ENCODE data around the gene SLC41A1.

SLC41A1 gene

DNA sequence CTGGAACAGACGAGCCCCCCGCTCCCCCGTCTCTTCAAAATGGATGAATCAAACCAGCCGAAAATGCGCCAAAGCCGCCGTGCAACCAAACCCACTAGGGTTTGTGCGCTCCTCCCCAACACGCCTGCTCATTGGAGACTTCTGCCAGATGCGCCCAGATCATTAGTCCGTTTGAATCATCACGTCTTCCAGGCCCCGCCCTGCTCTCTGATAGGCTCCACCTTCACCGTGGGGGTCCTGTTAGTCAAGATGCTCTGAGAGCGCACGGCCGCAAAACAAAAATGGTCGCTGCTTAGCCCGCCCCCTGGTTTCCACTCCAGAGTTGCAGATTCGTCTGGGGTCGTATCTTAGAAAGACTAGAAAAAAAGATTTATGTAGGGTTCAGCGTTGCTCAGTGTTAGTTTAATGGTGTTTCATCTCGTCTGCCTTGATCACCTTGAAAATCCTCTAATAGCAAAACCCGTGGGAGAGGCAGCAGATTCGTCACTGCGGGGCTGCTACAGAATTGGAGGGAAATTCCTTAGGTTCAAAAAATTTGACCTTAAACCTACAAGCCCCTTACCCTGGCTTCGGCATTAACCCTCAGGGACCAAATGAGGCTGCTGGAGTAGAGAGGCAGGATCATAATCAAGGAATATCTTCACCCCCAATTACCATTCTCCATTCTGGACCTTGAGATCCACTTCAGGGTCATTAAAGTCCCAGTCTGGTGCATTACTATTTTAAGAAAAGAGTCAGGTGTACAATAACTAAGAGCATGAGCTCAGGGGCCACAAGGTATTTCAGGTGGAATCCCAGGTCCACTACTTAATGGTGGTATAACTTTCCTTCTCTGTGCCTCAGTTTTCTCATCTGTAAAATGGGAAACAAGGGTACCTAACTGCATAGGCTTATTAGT is 62.6 kb downstream of the SLC41A1 start, which contains the start of gene NUCKS1:
NUCKS1 (minus strand) TSS at position 45 of the 898 bp plus-strand sequence. CDS start 209 bp downstream, outside the sequence.
- peak; percentile 94 for DNase-seq

DNA sequence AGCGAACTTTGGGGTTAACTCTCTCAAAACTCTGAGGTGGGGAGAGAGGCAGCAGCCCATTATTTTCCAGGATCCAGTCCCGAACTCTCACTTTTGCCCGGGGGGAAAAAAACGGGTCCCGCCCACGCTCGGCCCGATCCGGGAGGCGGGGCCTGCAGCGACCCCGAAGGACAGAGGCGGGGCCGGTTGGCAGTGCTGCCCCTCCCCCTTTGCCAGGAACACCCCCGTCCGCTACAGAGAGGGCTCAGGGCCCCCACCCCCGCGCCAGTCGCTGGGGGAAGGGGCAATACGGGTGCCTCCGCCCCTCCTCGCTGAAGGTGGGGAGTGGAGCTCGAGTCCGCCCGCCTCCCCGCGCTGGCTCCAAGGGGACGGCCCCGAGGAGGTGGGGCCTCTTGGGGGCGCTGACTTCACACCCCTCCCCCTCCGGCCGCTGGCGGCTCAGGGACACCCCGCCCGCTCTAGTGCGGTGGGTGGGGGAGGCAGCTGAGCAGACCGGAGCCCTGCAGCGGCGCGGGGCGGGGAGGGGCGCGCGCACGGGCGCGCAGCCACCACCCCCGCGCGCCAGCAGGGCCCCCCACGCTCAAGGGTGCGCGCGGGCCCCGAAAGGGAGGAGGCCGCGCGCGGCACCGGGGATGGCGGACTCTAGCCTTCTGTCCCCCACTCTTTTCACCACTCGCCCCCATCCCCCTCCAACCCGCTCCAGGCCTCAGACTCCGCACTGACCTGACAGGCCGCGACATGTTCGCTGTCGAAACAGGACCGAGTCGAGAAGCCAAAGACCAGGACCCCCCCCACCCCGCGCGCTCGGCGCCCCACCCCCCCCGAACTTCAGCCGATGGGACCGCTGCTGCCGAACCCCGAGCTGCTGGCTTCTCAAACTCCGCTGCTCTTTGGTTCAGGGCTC is 63.5 kb downstream of the SLC41A1 start:
- peak; percentile 66 for DNase-seq

DNA sequence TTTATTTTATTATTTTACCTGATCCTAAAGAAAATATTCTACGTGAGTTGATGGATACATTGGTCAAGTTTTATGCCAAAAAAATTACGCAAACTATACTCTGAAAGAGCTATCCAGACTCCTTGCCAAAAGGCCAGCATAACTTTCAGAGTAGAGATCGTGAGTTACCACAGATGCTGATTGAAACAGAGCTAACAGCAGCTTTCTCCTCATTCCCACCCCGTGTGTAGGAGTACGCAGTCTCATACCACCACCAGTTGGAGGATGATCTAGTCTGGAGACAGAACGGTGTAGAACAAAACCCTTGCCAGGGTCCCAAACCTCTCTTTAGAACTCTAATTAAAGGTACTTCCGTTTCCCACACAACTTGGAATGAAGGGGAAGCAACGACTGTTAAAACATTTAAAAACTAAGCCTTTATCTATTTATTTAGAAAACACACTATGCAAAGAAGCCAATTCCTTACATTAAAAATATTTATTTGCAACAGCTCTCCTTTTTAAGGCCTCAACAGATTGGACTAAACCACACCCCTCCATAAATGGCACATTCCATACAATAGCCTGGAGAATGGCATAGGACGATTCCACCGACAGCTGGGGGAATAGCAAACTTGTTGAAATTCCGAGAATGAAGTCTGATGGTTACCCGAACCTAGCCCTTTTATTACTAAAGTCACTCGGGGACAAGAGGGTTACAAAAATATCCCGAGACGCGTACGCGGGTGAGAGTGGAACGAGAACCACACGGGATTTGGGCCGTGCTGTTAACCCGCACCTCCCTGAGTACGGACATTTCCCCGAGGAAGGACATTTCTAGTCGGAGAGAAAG is 64.4 kb downstream of the SLC41A1 start:
- peak; percentile 45 for DNase-seq

DNA sequence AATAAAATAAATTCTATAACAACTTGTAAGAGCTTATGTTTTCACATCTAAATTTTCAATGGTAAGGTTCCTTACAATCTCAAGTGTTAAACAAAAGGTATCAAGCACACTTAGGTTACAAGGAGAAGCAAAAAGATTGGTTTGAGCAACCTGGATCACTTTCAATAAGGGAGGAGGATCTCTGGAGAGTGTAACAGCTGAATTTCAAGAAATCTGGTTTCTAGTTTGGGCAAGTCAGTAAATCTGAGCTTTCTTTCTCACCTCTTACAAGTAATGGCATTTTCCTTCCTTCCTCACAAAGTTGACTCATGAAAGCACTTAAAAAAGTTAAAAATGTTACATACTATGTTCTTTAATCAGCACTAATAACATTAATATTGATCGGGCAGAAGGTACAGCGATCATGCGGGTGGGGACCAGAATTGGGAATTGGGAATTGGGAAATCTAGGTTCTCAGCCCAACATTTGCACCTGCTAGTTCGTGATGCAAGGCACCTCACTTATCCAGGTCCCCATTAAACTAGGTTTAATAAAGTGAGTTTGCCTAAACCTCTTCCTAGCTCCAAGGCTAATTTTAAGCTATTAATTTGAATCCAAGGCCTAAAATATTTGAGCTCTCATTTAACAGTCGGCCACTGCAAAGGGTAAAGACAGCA is 66.1 kb downstream of the SLC41A1 start:
- DNase-seq, result no peak

DNA sequence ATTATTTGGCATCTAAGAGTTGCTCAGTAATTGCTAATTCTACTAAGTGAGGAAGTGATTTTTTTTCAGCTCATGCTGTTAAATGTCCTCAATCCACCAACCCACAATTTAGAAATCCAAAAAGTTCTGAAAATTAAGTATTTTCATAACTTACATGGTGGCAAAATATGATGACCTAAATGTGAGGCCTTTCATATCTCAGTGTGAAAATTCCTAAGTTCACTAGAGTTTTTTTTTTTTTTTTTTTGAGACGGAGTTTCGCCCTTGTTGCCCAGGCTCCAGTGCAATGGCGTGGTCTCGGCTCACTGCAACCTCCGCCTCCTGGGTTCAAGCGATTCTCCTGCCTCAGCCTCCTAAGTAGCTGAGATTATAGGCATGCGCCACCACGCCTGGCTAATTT is 68.6 kb downstream of the SLC41A1 start:
- DNase-seq, result no peak

DNA sequence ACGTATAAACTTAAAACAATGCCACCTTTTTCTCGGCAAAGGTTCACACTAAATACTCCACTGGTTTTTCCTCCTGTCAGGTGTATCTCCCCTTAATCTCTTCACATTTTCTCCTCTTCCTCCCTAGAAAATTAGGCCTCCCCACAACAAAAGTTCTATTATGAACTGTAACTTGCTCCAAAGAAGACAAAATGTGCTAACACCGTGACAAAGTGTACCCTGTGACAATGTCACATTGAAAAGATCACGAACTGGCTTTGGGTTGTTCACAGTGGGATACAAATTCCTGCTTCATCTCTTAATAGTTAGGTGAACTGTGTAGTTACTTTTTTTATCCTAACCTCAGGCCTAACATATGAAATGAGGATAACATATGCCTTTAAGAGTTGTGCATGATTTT is 69.0 kb downstream of the SLC41A1 start:
- DNase-seq, result no peak

DNA sequence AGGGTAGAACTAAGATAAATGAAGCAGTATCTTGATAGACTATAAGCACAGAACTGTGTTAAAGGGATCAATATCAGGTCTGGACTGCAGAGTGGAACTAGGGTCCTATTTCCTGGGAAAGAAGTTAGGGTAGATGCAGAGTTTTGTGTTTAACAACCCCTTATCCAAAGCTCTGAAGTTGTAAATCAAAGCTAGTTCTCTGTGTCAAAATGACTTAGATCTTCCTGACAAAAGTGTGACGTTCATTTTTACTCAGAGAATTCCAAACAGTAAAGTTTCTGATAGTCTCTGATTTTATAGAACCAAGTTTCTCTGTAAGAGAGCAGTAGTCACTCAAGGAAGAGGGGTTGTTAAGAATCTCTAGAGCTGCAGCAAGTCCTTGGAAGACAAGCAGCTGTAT is 71.3 kb downstream of the SLC41A1 start:
- DNase-seq, result no peak

DNA sequence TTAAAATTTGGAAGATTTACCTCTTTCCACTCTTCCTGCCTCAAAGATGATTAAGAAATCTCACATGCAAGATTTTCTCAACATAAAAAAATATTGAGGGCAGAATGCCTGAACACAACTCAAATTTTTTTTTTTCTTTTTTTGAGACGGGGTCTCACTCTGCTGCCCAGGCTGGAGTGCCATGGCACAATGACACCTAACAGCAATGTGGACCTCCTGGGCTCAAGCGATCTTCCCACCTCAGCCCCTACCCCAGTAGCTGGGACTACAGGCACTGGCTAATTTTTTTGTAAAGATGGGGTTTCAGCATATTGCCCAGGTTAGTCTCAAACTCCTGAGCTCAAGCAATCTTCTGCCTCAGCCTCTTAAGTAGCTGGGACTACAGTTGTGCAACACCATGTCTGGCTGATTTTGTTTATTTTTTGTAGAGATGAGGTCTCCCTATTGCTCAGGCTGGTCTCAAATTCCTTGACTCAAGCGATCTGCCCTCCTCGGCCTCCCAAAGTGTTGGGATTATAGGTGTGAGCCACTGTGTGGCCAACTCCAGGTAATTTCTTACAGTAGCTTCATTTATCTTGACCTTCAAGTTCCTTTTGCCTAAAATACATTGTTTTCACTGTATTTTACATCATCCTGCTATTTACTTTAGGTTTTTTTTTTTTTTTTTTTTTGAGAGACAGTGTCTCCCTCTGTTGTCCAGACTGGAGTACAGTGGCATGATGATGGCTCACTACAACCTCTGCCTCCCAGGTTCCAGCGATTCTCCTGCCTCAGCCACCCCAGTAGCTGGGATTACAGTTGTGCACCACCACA is 73.4 kb downstream of the SLC41A1 start:
- no peak for DNase-seq
